Measurements from ENCODE around the gene DPP9.

GRCh38 chr19:4671185-4671851 lies 52.3 kb downstream of the DPP9 start:
- TF ChIP-seq GATA2 (IDR thresholded peaks at IDR 0.05; ENCODE audit: low read depth, low read length) (no peak), GATA3 (IDR thresholded peaks at IDR 0.05; ENCODE audit: low read depth, low read length) (no peak)
